HCT116 (cell line): ENCODE data around the gene AMY2A. TPM values are rescaled to one million over a fixed set of nuclear protein-coding genes. Genes with fewer than 3 reads are reported as not detected.
"Not testable (repeated sequence)": the region's sequence is repeated elsewhere in the genome, so short reads cannot be mapped to it uniquely, and the experiment has no call there.

Source experiments
- ATAC-seq: fragments of 200-7000 bp; cut with Tn5 transposase; 2 replicates; pipeline ENCODE4 v1.9.1; 2020; ENCODE audit warnings: mild to moderate bottlenecking, moderate library complexity
- BruUV-seq: library from RNA; stranded (reverse); fragments of 400-500 nt; replicated peaks from 2 replicates; lab custom pipeline; 2021; lab: Mats Ljungman, UMichigan
- CTCF ChIA-PET: fragments of 300-600 bp; sonication (Branson Sonifier 250); formaldehyde crosslinking; loops from one replicate; lab custom pipeline; 2021; ENCODE audit warnings: antibody characterized with exemption; lab: Charles Lee
- POLR2A ChIA-PET: fragments of 300-600, 350-600 bp; sonication (Branson Sonifier 250); formaldehyde crosslinking; loops from one replicate; lab custom pipeline; 2021; ENCODE audit warnings: antibody characterized with exemption; lab: Charles Lee
- RAD21 ChIA-PET, 2 experiments: fragments of 300-600 bp; sonication (Branson Sonifier 250); formaldehyde crosslinking; loops; one replicate each; lab custom pipeline; 2023; ENCODE audit warnings: low total read pairs in 2 of 2; ENCODE audit not compliant: uncharacterized antibody in 2 of 2, unreplicated experiment in 2 of 2, low non-redundant PET in 1 of 2; lab: Charles Lee
- DNase-seq: peaks from one replicate; pipeline ENCODE4 v3.0.0-alpha.2; 2010; ENCODE audit warnings: low read depth, low spot score
- H2AFZ ChIP-seq: fragments of 200-600 bp; shearing (Covaris generic), sonication (generic); 2 replicates; pipeline ENCODE4 v1.6.1; 2017; ENCODE audit warnings: low read depth, mixed run types, mixed read lengths, antibody characterized with exemption, low read length; ENCODE audit not compliant: poor library complexity, severe bottlenecking
- H3K27ac ChIP-seq: 2 replicates; pipeline ENCODE4 v1.5.1; 2012; ENCODE audit warnings: low read depth, low read length
- H3K27me3 ChIP-seq: fragments of 200-600 bp; sonication (generic); 2 replicates; pipeline ENCODE4 v1.6.1; 2016; ENCODE audit warnings: mixed run types, low read length, mixed read lengths; ENCODE audit not compliant: insufficient read depth
- H3K36me3 ChIP-seq, 2 experiments: fragments of 200-500 bp in 1 of 2; fragments of 200-600 bp in 1 of 2; sonication (Bioruptor generic) in 1 of 2; sonication (generic) in 1 of 2; 2 replicates each; pipeline versions ENCODE4 v1.5.1 to v1.6.1; 2014 to 2016; ENCODE audit warnings: low read length in 2 of 2, inconsistent platforms in 1 of 2, mixed read lengths in 1 of 2, mixed run types in 1 of 2; ENCODE audit not compliant: insufficient read depth in 2 of 2, control insufficient read depth in 1 of 2
- H3K4me1 ChIP-seq, 2 experiments: fragments of 200-600 bp in 1 of 2; sonication (generic) in 1 of 2; 2 replicates each; pipeline versions ENCODE4 v1.5.1 to v1.6.1; 2012 to 2017; ENCODE audit warnings: low read length in 2 of 2, inconsistent platforms in 1 of 2, mild to moderate bottlenecking in 1 of 2, mixed read lengths in 1 of 2, mixed run types in 1 of 2, moderate library complexity in 1 of 2; ENCODE audit not compliant: insufficient read depth in 2 of 2, control insufficient read depth in 1 of 2
- H3K4me2 ChIP-seq: fragments of 200-600 bp; sonication (generic); 2 replicates; pipeline ENCODE4 v1.6.1; 2017; ENCODE audit warnings: mixed run types, low read length, mixed read lengths
- H3K4me3 ChIP-seq, 2 experiments: fragments of 200-600 bp in 1 of 2; sonication (generic) in 1 of 2; replicated peaks in 1 of 2; 2 replicates each; pipeline ENCODE4 v1.5.1; 2011 to 2016; ENCODE audit warnings: low read length in 2 of 2, control low read depth in 1 of 2, low read depth in 1 of 2, mild to moderate bottlenecking in 1 of 2, mixed read lengths in 1 of 2, mixed run types in 1 of 2
- H3K79me2 ChIP-seq: fragments of 200-600 bp; sonication (generic); 2 replicates; pipeline ENCODE4 v1.6.1; 2017; ENCODE audit warnings: mild to moderate bottlenecking, mixed run types, low read length, moderate library complexity, mixed read lengths; ENCODE audit not compliant: insufficient read depth
- H3K9ac ChIP-seq: fragments of 200-600 bp; sonication (generic); 2 replicates; pipeline ENCODE4 v1.6.1; 2016; ENCODE audit warnings: low read length, mixed read lengths
- H3K9me2 ChIP-seq: fragments of 200-600 bp; sonication (generic), shearing (Covaris generic); 2 replicates; pipeline ENCODE4 v1.6.1; 2017; ENCODE audit warnings: mixed run types, mild to moderate bottlenecking, moderate library complexity; ENCODE audit not compliant: insufficient read depth
- H3K9me3 ChIP-seq, 2 experiments: fragments of 200-500 bp in 1 of 2; fragments of 200-600 bp in 1 of 2; sonication (Bioruptor generic) in 1 of 2; sonication (generic) in 1 of 2; 2 replicates each; pipeline ENCODE4 v1.6.1; 2014 to 2017; ENCODE audit warnings: low read length in 2 of 2, mixed read lengths in 2 of 2, inconsistent platforms in 1 of 2, low read depth in 1 of 2, mild to moderate bottlenecking in 1 of 2, mixed run types in 1 of 2, moderate library complexity in 1 of 2; ENCODE audit not compliant: control insufficient read depth in 1 of 2, insufficient read depth in 1 of 2
- H4K20me1 ChIP-seq: fragments of 200-600 bp; sonication (generic), shearing (Covaris generic); 2 replicates; pipeline ENCODE4 v1.6.1; 2017; ENCODE audit warnings: mixed run types, mild to moderate bottlenecking, moderate library complexity; ENCODE audit not compliant: insufficient read depth
- REST ChIP-seq: IDR thresholded peaks from 2 replicates; pipeline ENCODE4 v1.6.1; 2012; ENCODE audit warnings: low read depth
- intact Hi-C: fragments of 100-400 bp; cut with micrococcal nuclease; formaldehyde crosslinking; loops from 2 replicates; pipeline ENCODE4 v1.10.0; 2022
- total RNA-seq: library from RNA; stranded (reverse); gene quantifications from one replicate; pipeline ENCODE4 v1.2.1, GENCODE V29; 2021; ENCODE audit not compliant: unreplicated experiment

Gene AMY2A
- total RNA-seq, 1 experiment from 2014 or later = 0.42 TPM

- POLR2A ChIA-PET = no interaction called here
- Histone ChIP-seq H2AFZ (no peak overlapping the region), H3K9me2 (no peaks in the 10 kb centered on the region), H3K27me3 (no peaks in the 10 kb centered on the region), H3K4me1 (no peaks in the 10 kb centered on the region), H3K4me2 (no peak overlapping the region), H3K4me3 (no peak overlapping the region), H3K9me3 (no peaks in the 10 kb centered on the region), H4K20me1 (no peaks in the 10 kb centered on the region), H3K36me3 (no peaks in the 10 kb centered on the region), H3K79me2 (no peaks in the 10 kb centered on the region), H3K27ac (no peak overlapping the region), H3K9ac (no peak overlapping the region)
- CTCF ChIA-PET = no interaction called here
- BruUV-seq = no TSS peak
- TF ChIP-seq REST = no peak
- no peak for DNase-seq
- intact Hi-C loops = no loop called here
- RAD21 ChIA-PET = no interaction called here
- ATAC-seq = no peak
Observed at GRCh38 chr1:103584537-103584936, 32.7 kb upstream of the AMY2A start.

- H3K9ac ChIP-seq, H3K9me2 ChIP-seq, BruUV-seq, H3K4me3 ChIP-seq, H2AFZ ChIP-seq, H3K79me2 ChIP-seq, POLR2A ChIA-PET, ATAC-seq, H3K27me3 ChIP-seq, DNase-seq, H3K4me2 ChIP-seq, H3K36me3 ChIP-seq, RAD21 ChIA-PET, H3K27ac ChIP-seq, CTCF ChIA-PET, H4K20me1 ChIP-seq, intact Hi-C loops, H3K9me3 ChIP-seq, H3K4me1 ChIP-seq: not testable (repeated sequence)
Observed at GRCh38 chr1:103602740-103603139, 14.5 kb upstream of the AMY2A start.
